GM12878 (cell line): ENCODE measurements around the gene PAX7. TPM values are rescaled to one million over a fixed set of nuclear protein-coding genes. Genes with fewer than 3 reads are reported as not detected.

Source experiments
- ATAC-seq: fragments of 200-7000 bp; cut with Tn5 transposase; 3 replicates; pipeline ENCODE4 v1.9.1; 2020; ENCODE audit warnings: mild to moderate bottlenecking, moderate library complexity
- BruUV-seq: library from RNA; stranded (reverse); fragments of 400-500 nt; replicated peaks from 2 replicates; lab custom pipeline; 2021; lab: Mats Ljungman, UMichigan
- CTCF ChIA-PET: fragments of 300-600 bp; sonication (Branson Sonifier 250); formaldehyde crosslinking; extraction: SDS; loops from one replicate; lab custom pipeline; 2021; ENCODE audit warnings: inconsistent platforms; lab: Yijun Ruan, JAX
- POLR2A ChIA-PET: fragments of 350-600 bp; formaldehyde crosslinking; extraction: SDS; loops from one replicate; lab custom pipeline; 2021; ENCODE audit warnings: inconsistent platforms; lab: Charles Lee
- RAD21 ChIA-PET: fragments of 300-600 bp; sonication (Branson Sonifier 250); formaldehyde crosslinking; loops from one replicate; lab custom pipeline; 2023; ENCODE audit warnings: antibody characterized with exemption; ENCODE audit not compliant: unreplicated experiment; lab: Charles Lee
- SMC1A ChIA-PET: fragments of 300-600 bp; sonication (Branson Sonifier 250); formaldehyde crosslinking; loops from one replicate; lab custom pipeline; 2023; ENCODE audit not compliant: unreplicated experiment, uncharacterized antibody; lab: Charles Lee
- DNase-seq: peaks from one replicate; pipeline ENCODE4 v3.0.0-alpha.2; 2011; ENCODE audit warnings: low read depth, low spot score
- FAIRE-seq: peaks from 3 replicates; lab custom pipeline; 2011; peaks lifted over from hg19 to GRCh38; lab: Jason Lieb, UNC
- H2AFZ ChIP-seq: 2 replicates; pipeline ENCODE4 v1.6.0; 2011; ENCODE audit warnings: low read depth, low read length, control low read depth; ENCODE audit not compliant: control insufficient read depth
- H3K27ac ChIP-seq: 2 replicates; pipeline ENCODE4 v1.5.1; 2011; ENCODE audit warnings: control low read depth; ENCODE audit not compliant: control insufficient read depth, insufficient read depth
- H3K27me3 ChIP-seq, 2 experiments: replicated peaks in 1 of 2; 2 replicates each; pipeline versions ENCODE4 v1.6.0 to v1.6.1; 2011; ENCODE audit warnings: low read length in 1 of 2; ENCODE audit not compliant: control insufficient read depth in 2 of 2, insufficient read depth in 2 of 2
- H3K36me3 ChIP-seq, 2 experiments: 2 replicates each; pipeline ENCODE4 v1.5.1; 2011; ENCODE audit warnings: low read length in 1 of 2; ENCODE audit not compliant: control insufficient read depth in 2 of 2, insufficient read depth in 2 of 2
- H3K4me1 ChIP-seq: 2 replicates; pipeline ENCODE4 v1.6.1; 2011; ENCODE audit warnings: mild to moderate bottlenecking, low read length, moderate library complexity, mixed read lengths; ENCODE audit not compliant: control insufficient read depth, insufficient read depth
- H3K4me2 ChIP-seq: 2 replicates; pipeline ENCODE4 v1.6.0; 2011; ENCODE audit warnings: control low read depth; ENCODE audit not compliant: control insufficient read depth, insufficient read depth
- H3K4me3 ChIP-seq: fragments of 200-600 bp; sonication (generic); 2 replicates; pipeline ENCODE4 v1.5.1; 2016
- H3K79me2 ChIP-seq: 2 replicates; pipeline ENCODE4 v1.6.0; 2011; ENCODE audit warnings: low read length; ENCODE audit not compliant: control insufficient read depth, insufficient read depth
- H3K9ac ChIP-seq: 2 replicates; pipeline ENCODE4 v1.8.0; 2011; ENCODE audit warnings: low read length, control low read depth, mixed read lengths; ENCODE audit not compliant: control insufficient read depth, insufficient read depth
- H3K9me3 ChIP-seq: replicated peaks from 3 replicates; pipeline ENCODE4 v1.5.1; 2011; ENCODE audit warnings: mild to moderate bottlenecking, low read length; ENCODE audit not compliant: control insufficient read depth, insufficient read depth
- H4K20me1 ChIP-seq: 2 replicates; pipeline ENCODE4 v1.6.0; 2011; ENCODE audit not compliant: control insufficient read depth, insufficient read depth
- BCL3 ChIP-seq: IDR thresholded peaks from 2 replicates; pipeline ENCODE4 v1.6.1; 2011; ENCODE audit warnings: borderline replicate concordance, low read depth, mild to moderate bottlenecking, moderate library complexity, low read length; ENCODE audit not compliant: insufficient read depth, poor library complexity, severe bottlenecking
- CBX3 ChIP-seq: fragments of 200-600 bp; sonication (generic); IDR thresholded peaks from 2 replicates; pipeline ENCODE4 v1.6.1; 2016; ENCODE audit warnings: low read depth, borderline replicate concordance
- CHD4 ChIP-seq: fragments of 200-600 bp; sonication (generic); IDR thresholded peaks from 2 replicates; pipeline ENCODE4 v1.6.1; 2016; ENCODE audit warnings: mild to moderate bottlenecking
- E2F4 ChIP-seq: IDR thresholded peaks from 2 replicates; pipeline ENCODE4 v1.6.1; 2012; ENCODE audit warnings: low read depth, low read length, improper control_type of control experiment
- HSF1 ChIP-seq: fragments of 150-350 bp; IDR thresholded peaks from 2 replicates; pipeline ENCODE4 v1.6.1; 2014; ENCODE audit warnings: mild to moderate bottlenecking, low read depth, low read length
- IRF3 ChIP-seq: fragments of 450-650 bp; IDR thresholded peaks from 2 replicates; pipeline ENCODE4 v1.6.1; 2014; ENCODE audit warnings: mild to moderate bottlenecking
- JUND ChIP-seq: IDR thresholded peaks from 2 replicates; pipeline ENCODE4 v1.6.1; 2012; ENCODE audit warnings: low read depth, mild to moderate bottlenecking, low read length, improper control_type of control experiment, moderate library complexity
- MTA2 ChIP-seq: fragments of 450-650 bp; IDR thresholded peaks from 2 replicates; pipeline ENCODE4 v1.6.1; 2016; ENCODE audit warnings: low read depth, mild to moderate bottlenecking, moderate library complexity
- MTA3 ChIP-seq: IDR thresholded peaks from 2 replicates; pipeline ENCODE4 v1.6.1; 2012; ENCODE audit warnings: low read length, inconsistent platforms, borderline replicate concordance
- MYC ChIP-seq: IDR thresholded peaks from 2 replicates; pipeline ENCODE4 v1.6.1; 2011; ENCODE audit warnings: mild to moderate bottlenecking, low read length, moderate library complexity, inconsistent platforms; ENCODE audit not compliant: insufficient read depth, insufficient replicate concordance, insufficient read length, severe bottlenecking
- NFIC ChIP-seq: IDR thresholded peaks from 2 replicates; pipeline ENCODE4 v1.6.1; 2012; ENCODE audit warnings: low read depth, mild to moderate bottlenecking, inconsistent platforms, low read length, moderate library complexity
- SP1 ChIP-seq: IDR thresholded peaks from one replicate; pipeline ENCODE4 v1.6.1; 2011; ENCODE audit warnings: low read depth, low read length
- SREBF1 ChIP-seq: IDR thresholded peaks from 2 replicates; pipeline ENCODE4 v1.6.1; 2012; ENCODE audit warnings: mild to moderate bottlenecking, low read length
- SUPT20H ChIP-seq: IDR thresholded peaks from 2 replicates; pipeline ENCODE4 v1.6.1; 2011; ENCODE audit warnings: low read depth, mild to moderate bottlenecking, low read length, moderate library complexity, borderline replicate concordance; ENCODE audit not compliant: control insufficient read depth
- ZBED1 ChIP-seq: IDR thresholded peaks from 2 replicates; pipeline ENCODE4 v1.6.1; 2016; ENCODE audit warnings: borderline replicate concordance
- WGBS: methylation state at CpG from one replicate; pipeline ENCODE4 v1.1.6; 2016; ENCODE audit warnings: low lambda C conversion rate; ENCODE audit not compliant: insufficient replicate concordance, insufficient coverage; ENCODE audit errors: missing lambda C conversion rate; 5-methylcytosine and 5-hydroxymethylcytosine counted together
- in situ Hi-C: fragments of 300-500 bp; cut with MboI; formaldehyde crosslinking; loops from 9 replicates; pipeline ENCODE4 v1.14.3; 2018; ENCODE audit warnings: mixed read lengths
- intact Hi-C: fragments of 100-400 bp; cut with micrococcal nuclease; formaldehyde crosslinking; loops from one replicate; pipeline ENCODE4 v1.14.2; 2022; ENCODE audit not compliant: unreplicated experiment
- polyA plus RNA-seq, 11 experiments: library from polyadenylated mRNA; depleted of rRNA in 4 of 11; unstranded in 6 of 11; stranded (reverse) in 5 of 11; fragments of >200 nt; fragmentation: Nextera tagmentation in 4 of 11; fragmentation: Illumina TruSeq in 1 of 11; extraction: Ambion mirVana in 4 of 11; extraction: Trizol in 1 of 11; gene quantifications; 1 replicate in 1 of 11; 2 replicates in 10 of 11; pipeline versions ENCODE4 v1.2.1 to v1.2.3, GENCODE V29; 2011 to 2016; ENCODE audit warnings: inconsistent platforms in 2 of 11, missing spikeins in 2 of 11, low read depth in 1 of 11
- total RNA-seq, 4 experiments: library from RNA; depleted of rRNA in 3 of 4; stranded (reverse); fragments of >200 nt in 3 of 4; fragmentation: Illumina TruSeq in 1 of 4; extraction: Trizol in 1 of 4; gene quantifications; 2 replicates each; pipeline versions ENCODE4 v1.2.1 to v1.2.3, GENCODE V29; 2013 to 2021
- TF ChIP-seq, protein P1 (sequence below): fragments of 150-350 bp; IDR thresholded peaks from 2 replicates; pipeline ENCODE4 v1.6.1; 2016; ENCODE audit warnings: low read depth, low read length

PAX7 gene
- total and polyA plus RNA-seq, 10 of the 15 experiments (the other 5 are each of a cell fraction or from before 2014, with no cell fraction given), result not detected

DNA sequence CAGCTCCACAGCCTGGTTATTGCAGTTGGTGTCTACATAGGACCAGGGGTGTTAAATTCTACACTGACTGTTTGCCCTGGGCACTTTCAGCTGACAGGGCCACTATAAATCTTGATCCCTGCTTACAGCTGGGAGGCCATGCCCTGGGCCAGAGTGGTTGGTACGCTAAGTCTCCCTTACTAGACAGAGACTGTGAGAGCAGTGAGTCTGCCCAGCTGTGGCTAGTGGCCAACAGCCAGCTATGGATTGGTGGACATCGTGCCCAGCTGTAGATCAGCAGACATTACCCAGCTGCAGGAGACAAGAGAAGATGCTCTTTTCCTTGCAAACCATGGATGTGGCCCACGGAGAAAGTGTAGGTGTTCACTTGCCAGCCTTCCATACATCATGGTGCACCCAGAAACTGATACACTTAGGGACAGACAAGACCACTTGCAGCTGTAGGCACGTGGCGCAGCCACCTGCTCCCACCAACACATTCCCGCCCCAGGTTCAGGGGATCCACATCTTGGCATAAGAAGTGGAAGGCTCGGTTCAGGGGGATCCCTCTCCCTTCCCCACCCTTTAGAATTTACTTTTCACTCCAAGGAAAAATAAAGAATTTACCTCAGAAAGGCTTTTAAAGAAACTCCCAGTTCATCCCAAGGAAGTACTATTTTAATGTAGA is 16.4 kb upstream of the PAX7 start:
- ATAC-seq, result no peak
- Histone ChIP-seq H3K4me1 (no peaks in the 10 kb centered on the region), H3K4me3 (no peak overlapping the region), H3K9ac (no peak overlapping the region), H3K9me3 (no peaks in the 10 kb centered on the region), H3K27me3 (peaks cover 0 to 2% of the 10 kb centered on the region in 2 experiments; a peak in 1 of 4 replicates), H4K20me1 (no peaks in the 10 kb centered on the region), H3K4me2 (no peak overlapping the region), H3K79me2 (no peaks in the 10 kb centered on the region), H2AFZ (no peak overlapping the region), H3K36me3 (no peaks in the 10 kb centered on the region), H3K27ac (no peak overlapping the region)
- ChIA-PET RAD21 (no interaction called here), CTCF (interaction anchor here (1.4 kb wide), 1 partner anchor 17 kb away, joined by 3 read pairs; no protein-coding TSS in a partner anchor), POLR2A (no interaction called here), SMC1A (no interaction called here)
- in situ Hi-C loops (no loop called here), intact Hi-C loops (no loop called here)
- no peak for FAIRE-seq
- no TSS peak for BruUV-seq
- WGBS, result 14% methylated on average over 7 of the region's 7 CpGs
- no peak for DNase-seq
- no peak for TF ChIP-seq SUPT20H
- no peak for TF ChIP-seq SREBF1
- TF ChIP-seq NFIC, result no peak
- TF ChIP-seq MYC, result no peak
- TF ChIP-seq, protein P1, sequence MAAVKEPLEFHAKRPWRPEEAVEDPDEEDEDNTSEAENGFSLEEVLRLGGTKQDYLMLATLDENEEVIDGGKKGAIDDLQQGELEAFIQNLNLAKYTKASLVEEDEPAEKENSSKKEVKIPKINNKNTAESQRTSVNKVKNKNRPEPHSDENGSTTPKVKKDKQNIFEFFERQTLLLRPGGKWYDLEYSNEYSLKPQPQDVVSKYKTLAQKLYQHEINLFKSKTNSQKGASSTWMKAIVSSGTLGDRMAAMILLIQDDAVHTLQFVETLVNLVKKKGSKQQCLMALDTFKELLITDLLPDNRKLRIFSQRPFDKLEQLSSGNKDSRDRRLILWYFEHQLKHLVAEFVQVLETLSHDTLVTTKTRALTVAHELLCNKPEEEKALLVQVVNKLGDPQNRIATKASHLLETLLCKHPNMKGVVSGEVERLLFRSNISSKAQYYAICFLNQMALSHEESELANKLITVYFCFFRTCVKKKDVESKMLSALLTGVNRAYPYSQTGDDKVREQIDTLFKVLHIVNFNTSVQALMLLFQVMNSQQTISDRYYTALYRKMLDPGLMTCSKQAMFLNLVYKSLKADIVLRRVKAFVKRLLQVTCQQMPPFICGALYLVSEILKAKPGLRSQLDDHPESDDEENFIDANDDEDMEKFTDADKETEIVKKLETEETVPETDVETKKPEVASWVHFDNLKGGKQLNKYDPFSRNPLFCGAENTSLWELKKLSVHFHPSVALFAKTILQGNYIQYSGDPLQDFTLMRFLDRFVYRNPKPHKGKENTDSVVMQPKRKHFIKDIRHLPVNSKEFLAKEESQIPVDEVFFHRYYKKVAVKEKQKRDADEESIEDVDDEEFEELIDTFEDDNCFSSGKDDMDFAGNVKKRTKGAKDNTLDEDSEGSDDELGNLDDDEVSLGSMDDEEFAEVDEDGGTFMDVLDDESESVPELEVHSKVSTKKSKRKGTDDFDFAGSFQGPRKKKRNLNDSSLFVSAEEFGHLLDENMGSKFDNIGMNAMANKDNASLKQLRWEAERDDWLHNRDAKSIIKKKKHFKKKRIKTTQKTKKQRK, result no peak
- no peak for TF ChIP-seq MTA2
- TF ChIP-seq BCL3, result no peak
- no peak for TF ChIP-seq JUND
- no peak for TF ChIP-seq MTA3
- no peak for TF ChIP-seq CBX3
- TF ChIP-seq SP1, result no peak
- no peak for TF ChIP-seq E2F4
- TF ChIP-seq ZBED1, result no peak
- no peak for TF ChIP-seq CHD4
- TF ChIP-seq HSF1, result no peak
- TF ChIP-seq IRF3, result no peak
